HG03575 (cell line): Measurements from ENCODE around the gene DPF1.
"Not testable (repeated sequence)": the region's sequence is repeated elsewhere in the genome, so short reads cannot be mapped to it uniquely, and the experiment has no call there.

Source experiments
- ATAC-seq: cut with Tn5 transposase; IDR thresholded peaks from one replicate; pipeline ENCODE4 v1.9.1; 2021; ENCODE audit not compliant: unreplicated experiment, insufficient number of reproducible peaks, low FRiP score; ENCODE audit errors: extremely low read depth

Gene DPF1

GRCh38 chr19:38224014-38224862 lies at the start of gene DPF1:
Gene DPF1 (minus strand): TSS chr19:38224222. CDS start chr19:38224142, 80 bp downstream.
- ATAC-seq: no peak

GRCh38 chr19:38273499-38273898 lies 49.5 kb upstream of the DPF1 start:
- ATAC-seq: no peak

GRCh38 chr19:38270587-38271167 lies 46.7 kb upstream of the DPF1 start:
- no peak for ATAC-seq

GRCh38 chr19:38268539-38268938 lies 44.5 kb upstream of the DPF1 start:
- ATAC-seq: no peak

GRCh38 chr19:38267761-38268483 lies 43.9 kb upstream of the DPF1 start:
- no peak for ATAC-seq

GRCh38 chr19:38266981-38267597 lies 43.1 kb upstream of the DPF1 start:
- ATAC-seq: no peak

- ATAC-seq: no peak
Measured at GRCh38 chr19:38265921-38266429, 42.0 kb upstream of the DPF1 start.

- no peak for ATAC-seq
Measured at GRCh38 chr19:38265213-38265861, 41.3 kb upstream of the DPF1 start.

- ATAC-seq: no peak
Measured at GRCh38 chr19:38264486-38265212, 40.6 kb upstream of the DPF1 start, which contains the start of gene SPINT2. Gene SPINT2 (plus strand): TSS chr19:38264573. CDS start chr19:38264893, 320 bp downstream.

GRCh38 chr19:38263689-38264485 lies 39.9 kb upstream of the DPF1 start:
- no peak for ATAC-seq

- ATAC-seq: no peak
Measured at GRCh38 chr19:38262585-38263268, 38.7 kb upstream of the DPF1 start.

GRCh38 chr19:38261942-38262341 lies 37.9 kb upstream of the DPF1 start:
- not testable (repeated sequence) for ATAC-seq

GRCh38 chr19:38255383-38256014 lies 31.5 kb upstream of the DPF1 start:
- ATAC-seq: no peak

GRCh38 chr19:38253788-38254187 lies 29.8 kb upstream of the DPF1 start:
- ATAC-seq: no peak

- ATAC-seq: no peak
Measured at GRCh38 chr19:38252941-38253691, 29.1 kb upstream of the DPF1 start.

GRCh38 chr19:38252385-38252784 lies 28.4 kb upstream of the DPF1 start:
- ATAC-seq: no peak
